GM23248 (cell line): ENCODE data around the gene SH3TC2.

ENCODE experiments used
- EZH2 ChIP-seq: fragments of 200-600 bp; sonication (generic); IDR thresholded peaks from 2 replicates; pipeline ENCODE4 v1.6.1; 2018; ENCODE audit warnings: antibody characterized with exemption, mild to moderate bottlenecking; ENCODE audit not compliant: insufficient read depth, poor library complexity, severe bottlenecking
- EZH2phosphoT487 ChIP-seq: fragments of 200-600 bp; sonication (generic); IDR thresholded peaks from 2 replicates; pipeline ENCODE4 v1.6.1; 2018; ENCODE audit warnings: antibody characterized with exemption, moderate library complexity, mild to moderate bottlenecking, low read depth; ENCODE audit not compliant: insufficient read depth

DNA sequence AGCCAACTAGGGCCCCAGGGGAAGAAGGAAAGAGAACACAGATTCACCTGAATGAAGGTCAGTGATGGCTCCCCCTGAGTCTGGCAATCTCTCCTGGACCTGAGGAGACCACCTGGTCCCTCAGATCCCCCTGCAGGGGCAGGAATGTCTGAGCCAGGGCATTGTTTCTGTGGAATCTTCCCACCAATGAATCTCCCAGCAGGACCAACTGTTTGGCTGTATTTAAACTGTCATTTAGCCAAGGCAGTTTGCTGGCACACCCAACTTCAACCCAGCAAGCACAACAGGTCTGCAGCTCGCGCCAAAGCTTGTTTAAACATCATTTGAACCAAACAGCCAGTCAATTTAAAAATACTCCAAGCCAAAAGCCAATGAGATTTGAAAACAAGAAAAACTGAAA, 92.6 kb downstream of the SH3TC2 start:
- no peak for TF ChIP-seq EZH2
- no peak for TF ChIP-seq EZH2phosphoT487
